B cell (primary cell): ENCODE results near the gene CCDC7. TPM values are rescaled to one million over a fixed set of nuclear protein-coding genes. Genes with fewer than 3 reads are reported as not detected.

Experiments used
- ATAC-seq: fragments of 200-7000 bp; cut with Tn5 transposase; one replicate; pipeline ENCODE4 v1.10.0; 2021; ENCODE audit warnings: low read depth, mild to moderate bottlenecking, moderate number of reproducible peaks, moderate library complexity
- CTCF ChIA-PET: fragments of 350-600 bp; sonication (Branson Sonifier 250); formaldehyde crosslinking; loops from one replicate; lab custom pipeline; 2021; ENCODE audit warnings: antibody characterized with exemption, inconsistent platforms; lab: Charles Lee
- POLR2A ChIA-PET: fragments of 350-600 bp; sonication (Branson Sonifier 250); formaldehyde crosslinking; loops from one replicate; lab custom pipeline; 2021; ENCODE audit warnings: antibody characterized with exemption; lab: Charles Lee
- DNase-seq: peaks from one replicate; pipeline ENCODE4 v3.0.0; 2013
- H2AFZ ChIP-seq: 2 replicates; pipeline ENCODE4 v1.6.1; 2012; ENCODE audit warnings: mild to moderate bottlenecking, low read depth, low read length; ENCODE audit not compliant: insufficient read depth, poor library complexity, severe bottlenecking
- H3K27ac ChIP-seq, 2 donors: 1 replicate in 1 of 2; 2 replicates in 1 of 2; pipeline ENCODE4 v1.5.1; 2012 to 2013; ENCODE audit warnings: low read length in 2 of 2, mild to moderate bottlenecking in 2 of 2, moderate library complexity in 1 of 2
- H3K27me3 ChIP-seq, 4 experiments: fragments of 200-600 bp in 1 of 4; sonication (generic) in 1 of 4; replicated peaks in 1 of 4; 1 replicate in 2 of 4; 2 replicates in 2 of 4; pipeline versions ENCODE4 v1.6.1 to v1.7.0; 2013 to 2016; ENCODE audit warnings: low read length in 3 of 4, mild to moderate bottlenecking in 2 of 4, mixed read lengths in 1 of 4, moderate library complexity in 1 of 4; ENCODE audit not compliant: insufficient read depth in 4 of 4, control insufficient read depth in 3 of 4; ENCODE audit errors: control extremely low read depth in 1 of 4
- H3K36me3 ChIP-seq, 2 experiments: replicated peaks in 1 of 2; 1 replicate in 1 of 2; 2 replicates in 1 of 2; pipeline versions ENCODE4 v1.6.1 to v1.7.1; 2013; ENCODE audit warnings: low read length in 1 of 2; ENCODE audit not compliant: insufficient read depth in 2 of 2, control insufficient read depth in 1 of 2; ENCODE audit errors: control extremely low read depth in 1 of 2, extremely low read depth in 1 of 2
- H3K4me1 ChIP-seq, 2 donors: fragments of 200-600 bp in 1 of 2; sonication (generic) in 1 of 2; 1 replicate in 1 of 2; 2 replicates in 1 of 2; pipeline versions ENCODE4 v1.5.1 to v1.6.1; 2013 to 2017; ENCODE audit warnings: low read length in 2 of 2; ENCODE audit not compliant: control insufficient read depth in 2 of 2, insufficient read depth in 2 of 2
- H3K4me2 ChIP-seq: replicated peaks from 2 replicates; pipeline ENCODE3; 2012; ENCODE audit warnings: mild to moderate bottlenecking, low read depth, low read length; ENCODE audit not compliant: poor library complexity, severe bottlenecking
- H3K4me3 ChIP-seq, 5 experiments: fragments of 200-600 bp in 1 of 5; sonication (generic) in 1 of 5; 1 replicate in 3 of 5; 2 replicates in 2 of 5; pipeline versions ENCODE4 v1.5.1 to v1.7.0; 2011 to 2016; ENCODE audit warnings: low read length in 4 of 5, mild to moderate bottlenecking in 4 of 5, low read depth in 2 of 5, control low read depth in 1 of 5, moderate library complexity in 1 of 5; ENCODE audit not compliant: insufficient read depth in 1 of 5; ENCODE audit errors: control extremely low read depth in 1 of 5, extremely low read depth in 1 of 5
- H3K79me2 ChIP-seq: fragments of 200-600 bp; sonication (generic); one replicate; pipeline ENCODE4 v1.6.0; 2016; ENCODE audit warnings: low read length; ENCODE audit not compliant: control insufficient read depth, insufficient read depth
- H3K9ac ChIP-seq: fragments of 200-600 bp; sonication (generic); 2 replicates; pipeline ENCODE4 v1.6.1; 2017; ENCODE audit warnings: mild to moderate bottlenecking, low read length, moderate library complexity
- H3K9me3 ChIP-seq, 3 donors: one replicate each; pipeline versions ENCODE4 v1.6.1 to v1.7.1; 2013; ENCODE audit warnings: low read length in 2 of 3; ENCODE audit not compliant: control insufficient read depth in 2 of 3, insufficient read depth in 1 of 3; ENCODE audit errors: control extremely low read depth in 1 of 3
- H4K20me1 ChIP-seq: 2 replicates; pipeline ENCODE4 v1.6.0; 2012; ENCODE audit warnings: mild to moderate bottlenecking, low read length; ENCODE audit not compliant: insufficient read depth, control insufficient read depth, poor library complexity, severe bottlenecking
- H3K27ac Mint-ChIP-seq: one replicate; pipeline ENCODE4 v1.8.0; 2021; ENCODE audit warnings: mixed read lengths
- H3K27me3 Mint-ChIP-seq: one replicate; pipeline ENCODE4 v1.8.0; 2021; ENCODE audit warnings: mixed read lengths
- H3K4me1 Mint-ChIP-seq: one replicate; pipeline ENCODE4 v1.8.0; 2021; ENCODE audit warnings: mixed read lengths
- H3K4me3 Mint-ChIP-seq: one replicate; pipeline ENCODE4 v1.8.0; 2021; ENCODE audit warnings: mixed read lengths
- H3K9me3 Mint-ChIP-seq: one replicate; pipeline ENCODE4 v1.8.0; 2022; ENCODE audit warnings: mixed read lengths; ENCODE audit not compliant: insufficient read depth
- CTCF ChIP-seq: fragments of 200-600 bp; IDR thresholded peaks from one replicate; pipeline ENCODE4 v1.8.0; 2022; ENCODE audit warnings: antibody characterized with exemption, mild to moderate bottlenecking
- EZH2 ChIP-seq: IDR thresholded peaks from 2 replicates; pipeline ENCODE4 v1.6.1; 2012; ENCODE audit warnings: borderline replicate concordance, low read depth, mild to moderate bottlenecking, moderate library complexity, low read length; ENCODE audit not compliant: insufficient read depth, poor library complexity, severe bottlenecking
- WGBS: methylation state at CpG from one replicate; pipeline ENCODE4 v1.1.5; 2013; ENCODE audit warnings: missing lambda C conversion rate; ENCODE audit not compliant: insufficient coverage; 5-methylcytosine and 5-hydroxymethylcytosine counted together
- intact Hi-C: fragments of 100-400 bp; cut with micrococcal nuclease; formaldehyde crosslinking; loops from one replicate; pipeline ENCODE4 v1.10.0; 2022
- polyA plus RNA-seq: library from polyadenylated mRNA; depleted of rRNA; stranded (reverse); fragments of >200 nt; gene quantifications from 2 replicates; pipeline ENCODE4 v1.2.3, GENCODE V29; 2012
- total RNA-seq, 2 donors: library from RNA; stranded (reverse); fragments of 120-200 nt in 1 of 2; gene quantifications; 1 replicate in 1 of 2; 2 replicates in 1 of 2; pipeline versions ENCODE4 v1.2.3 to v1.2.4, GENCODE V29; 2013 to 2022

Gene CCDC7
- total and polyA plus RNA-seq, 2 donors (not counting 1 experiment from before 2014, with no cell fraction given) = 2.6 to 26.6 TPM

DNA sequence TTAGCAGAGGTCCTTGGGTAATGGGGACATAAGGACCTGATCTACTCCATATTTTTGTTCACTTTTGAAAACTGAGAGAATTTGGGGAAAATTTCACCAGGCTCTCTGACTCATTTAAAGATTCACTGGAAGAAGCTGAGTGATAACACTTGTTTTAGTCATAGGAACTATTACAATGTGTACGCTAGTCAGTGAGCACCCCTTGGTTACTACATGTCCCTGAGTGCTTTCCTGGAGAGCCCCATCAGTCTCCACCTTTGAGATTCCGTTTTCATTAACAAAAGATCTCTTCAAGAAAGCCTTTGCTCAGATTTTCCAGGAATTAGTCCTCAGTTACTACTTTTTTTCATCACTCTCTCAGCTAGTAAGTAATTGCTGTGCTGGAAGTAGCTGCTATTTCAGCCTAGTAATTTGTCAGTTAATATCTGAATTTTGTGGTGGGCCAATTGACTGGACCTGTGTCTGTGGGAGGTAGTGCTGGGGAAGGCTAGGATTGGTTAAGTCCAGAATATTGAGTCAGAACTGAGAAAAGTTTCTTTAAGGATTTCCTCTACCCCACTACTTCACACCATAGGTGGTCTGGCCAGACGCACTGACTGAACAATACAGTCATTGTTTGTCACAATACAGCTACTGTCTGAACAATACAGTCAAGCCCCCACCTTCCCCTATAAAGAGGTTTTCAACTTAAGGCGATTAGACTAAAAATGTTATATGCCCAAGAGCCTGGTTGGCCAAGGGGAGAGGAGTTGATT, 235.0 kb downstream of the CCDC7 start:
- ATAC-seq (no peak), DNase-seq (no peak)
- no peaks in the 10 kb centered on the region for H3K27me3 ChIP-seq
- POLR2A ChIA-PET = no interaction called here
- H2AFZ ChIP-seq = no peak overlapping the region
- no peaks in the 10 kb centered on the region for H3K36me3 ChIP-seq
- H3K27ac Mint-ChIP-seq = no peak overlapping the region
- no peak for TF ChIP-seq CTCF
- no peak for TF ChIP-seq EZH2
- no peaks in the 10 kb centered on the region for H3K79me2 ChIP-seq
- H3K4me3 ChIP-seq = no peak overlapping the region
- no peaks in the 10 kb centered on the region for H3K27me3 Mint-ChIP-seq
- 100% methylated on average over 2 of the region's 4 CpGs for WGBS
- no peak overlapping the region for H3K9ac ChIP-seq
- intact Hi-C loops = no loop called here
- no peaks in the 10 kb centered on the region for H4K20me1 ChIP-seq
- CTCF ChIA-PET = no interaction called here
- H3K4me3 Mint-ChIP-seq = no peak overlapping the region
- H3K27ac ChIP-seq = no peak overlapping the region
- H3K4me1 ChIP-seq = no peaks in the 10 kb centered on the region
- no peak overlapping the region for H3K4me2 ChIP-seq
- H3K9me3 ChIP-seq = peaks cover 2 to 12% (median 10%) of the 10 kb centered on the region in 3 donors
- H3K9me3 Mint-ChIP-seq = peaks cover 15% of the 10 kb centered on the region
- no peaks in the 10 kb centered on the region for H3K4me1 Mint-ChIP-seq

DNA sequence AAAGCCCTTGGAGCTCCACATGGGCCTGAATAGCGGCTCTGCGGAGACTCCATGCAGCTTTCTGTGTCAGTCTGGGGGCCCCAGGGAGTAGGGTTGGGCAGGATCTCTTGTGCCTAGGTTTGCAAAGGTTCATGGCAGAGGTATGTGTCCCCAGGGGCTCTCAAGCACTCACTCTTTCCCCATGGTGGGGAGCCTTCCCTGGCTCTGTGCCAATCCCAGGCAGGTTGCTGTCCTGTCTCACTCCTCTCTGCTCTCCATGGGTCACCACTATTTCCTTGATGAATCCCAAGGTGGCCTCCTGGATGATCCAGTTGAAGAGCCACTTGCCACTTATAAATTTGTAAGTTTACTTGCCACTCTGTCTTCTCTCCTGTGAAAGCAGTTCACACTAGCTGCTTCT, 238.4 kb downstream of the CCDC7 start:
- WGBS = 95% methylated on average over 2 of the region's 2 CpGs
- no peak overlapping the region for H3K4me3 ChIP-seq

More for the DNA sequence above, 238.4 kb downstream of the CCDC7 start:
- ChIA-PET POLR2A (no interaction called here), CTCF (no interaction called here)
- Mint-ChIP-seq H3K27ac (no peak overlapping the region), H3K27me3 (no peaks in the 10 kb centered on the region), H3K9me3 (peaks cover 2% of the 10 kb centered on the region), H3K4me1 (no peaks in the 10 kb centered on the region), H3K4me3 (no peak overlapping the region)
- no peak overlapping the region for H3K4me2 ChIP-seq
- H3K9me3 ChIP-seq = peaks cover 0 to 5% (median 0%) of the 10 kb centered on the region in 3 donors
- TF ChIP-seq CTCF (no peak), EZH2 (no peak)
- H3K36me3 ChIP-seq = no peaks in the 10 kb centered on the region
- H4K20me1 ChIP-seq = no peaks in the 10 kb centered on the region
- H2AFZ ChIP-seq = no peak overlapping the region
- DNase-seq (no peak), ATAC-seq (no peak)
- no peaks in the 10 kb centered on the region for H3K4me1 ChIP-seq
- H3K9ac ChIP-seq = no peak overlapping the region
- no peak overlapping the region for H3K27ac ChIP-seq
- H3K79me2 ChIP-seq = no peaks in the 10 kb centered on the region
- no peaks in the 10 kb centered on the region for H3K27me3 ChIP-seq
- intact Hi-C loops = no loop called here
